ENCODE measurements around the gene NAGA. TPM values are rescaled to one million over a fixed set of nuclear protein-coding genes. Genes with fewer than 3 reads are reported as not detected.

The NAGA gene
- total and polyA plus RNA-seq, 9 of the 15 experiments (the other 6 are each of a cell fraction or from before 2014, with no cell fraction given) = 6.5 to 20.6 (median 17.4) TPM

GRCh38 chr22:42079319-42080251, 9.0 kb upstream of the NAGA start, which contains the start of gene SMDT1 (continued):
- TF ChIP-seq LCOR (CRISPR knock-in tag; IDR thresholded peaks at IDR 0.05) = peak; percentile 91
- 0 out of 2 replicates have a peak, but pooled peaks have one; percentile 10 for TF ChIP-seq KLF1 (tag; IDR thresholded peaks at IDR 0.05)
- peak; percentile 44; the same call in 1 of the 2 replicates for TF ChIP-seq ZNF239 (CRISPR knock-in tag; IDR thresholded peaks at IDR 0.05)
- TF ChIP-seq ERF (CRISPR knock-in tag; IDR thresholded peaks at IDR 0.05) = no peak
- peak; percentile 39 for TF ChIP-seq FIP1L1 (IDR thresholded peaks at IDR 0.05; ENCODE audit: low read depth, low read length, poor library complexity, severe bottlenecking)
- no peak for TF ChIP-seq BACH1 (tag; IDR thresholded peaks at IDR 0.05)
- no peak for TF ChIP-seq EWSR1 (IDR thresholded peaks at IDR 0.05; ENCODE audit: borderline replicate concordance, low read depth, partially characterized antibody)
- TF ChIP-seq JUNB (CRISPR knock-in tag; conservative IDR thresholded peaks at IDR 0.05) = no peak
- TF ChIP-seq POLR2AphosphoS2 (IDR thresholded peaks at IDR 0.05; ENCODE audit: low read length) = no peak
- peak in 1 of 2 experiments; percentile 20; a peak in 1 of 4 replicates for TF ChIP-seq SIN3A (IDR thresholded peaks at IDR 0.05; ENCODE audit: borderline replicate concordance in 2 of 2, control insufficient read depth in 1 of 2, low read depth in 2 of 2, low read length in 2 of 2)
- peak; percentile 33 for TF ChIP-seq RBM25 (IDR thresholded peaks at IDR 0.05; ENCODE audit: low read depth, low read length, severe bottlenecking)
- TF ChIP-seq E2F3 (CRISPR knock-in tag; IDR thresholded peaks at IDR 0.05) = peak; percentile 94
- peak; percentile 84 for TF ChIP-seq CUX1 (CRISPR knock-in tag; IDR thresholded peaks at IDR 0.05)
- peak; percentile 78 for TF ChIP-seq GTF2E2 (tag; IDR thresholded peaks at IDR 0.05)
- TF ChIP-seq GMEB1 (CRISPR knock-in tag; IDR thresholded peaks at IDR 0.05) = no peak
- TF ChIP-seq MAX (CRISPR knock-in tag; IDR thresholded peaks at IDR 0.05) = peak; percentile 75
- no peak for TF ChIP-seq SMARCB1 (IDR thresholded peaks at IDR 0.05; ENCODE audit: insufficient read length, low read depth)
- 0 out of 2 replicates have a peak, but pooled peaks have one; percentile 34 for TF ChIP-seq ZNF79 (CRISPR knock-in tag; IDR thresholded peaks at IDR 0.05; ENCODE audit: low read depth)

All from K562 (cell line).